SK-N-SH (cell line): ENCODE data around the gene CMTM1. TPM values are rescaled to one million over a fixed set of nuclear protein-coding genes. Genes with fewer than 3 reads are reported as not detected.

Experiments used
- CTCF ChIA-PET: fragments of 300-600, 350-600 bp; formaldehyde crosslinking; extraction: SDS; loops from one replicate; lab custom pipeline; 2021; lab: Yijun Ruan, JAX
- POLR2A ChIA-PET: fragments of 350-600 bp; sonication (Branson Sonifier 250); formaldehyde crosslinking; extraction: SDS; loops from one replicate; lab custom pipeline; 2020; ENCODE audit warnings: antibody characterized with exemption, inconsistent platforms; lab: Yijun Ruan, JAX
- DNase-seq: peaks from one replicate; pipeline ENCODE4 v3.0.0; 2012
- H2AFZ ChIP-seq: fragments of 200-600 bp; sonication (generic); 2 replicates; pipeline ENCODE4 v1.8.1; 2016; ENCODE audit warnings: antibody characterized with exemption, mild to moderate bottlenecking, low read depth
- H3F3A ChIP-seq: fragments of 200-600 bp; sonication (generic); replicated peaks from 2 replicates; pipeline ENCODE3; 2016; ENCODE audit warnings: antibody characterized with exemption, mild to moderate bottlenecking; ENCODE audit not compliant: insufficient read depth
- H3K27ac ChIP-seq, 2 experiments: fragments of 200-500 bp in 1 of 2; fragments of 200-600 bp in 1 of 2; sonication (Bioruptor generic) in 1 of 2; sonication (generic), shearing (Covaris generic) in 1 of 2; 2 replicates each; pipeline versions ENCODE4 v1.5.1 to v1.6.1; 2014 to 2016; ENCODE audit warnings: low read depth in 2 of 2, inconsistent platforms in 1 of 2, low read length in 1 of 2, mild to moderate bottlenecking in 1 of 2, mixed read lengths in 1 of 2
- H3K27me3 ChIP-seq: fragments of 200-600 bp; sonication (generic), shearing (Covaris generic); 2 replicates; pipeline ENCODE4 v1.6.1; 2016; ENCODE audit warnings: mixed run types; ENCODE audit not compliant: insufficient read depth
- H3K36me3 ChIP-seq, 2 experiments: fragments of 200-500 bp in 1 of 2; fragments of 200-600 bp in 1 of 2; sonication (Bioruptor generic) in 1 of 2; sonication (generic) in 1 of 2; replicated peaks in 1 of 2; 2 replicates each; pipeline versions ENCODE3 to v1.5.1; 2014 to 2016; ENCODE audit warnings: low read length in 1 of 2, mild to moderate bottlenecking in 1 of 2; ENCODE audit not compliant: insufficient read depth in 2 of 2, control insufficient read depth in 1 of 2
- H3K4me1 ChIP-seq, 2 experiments: fragments of 200-500 bp in 1 of 2; fragments of 200-600 bp in 1 of 2; sonication (Bioruptor generic) in 1 of 2; sonication (generic), shearing (Covaris generic) in 1 of 2; 2 replicates each; pipeline versions ENCODE4 v1.5.1 to v1.6.1; 2014 to 2016; ENCODE audit warnings: low read depth in 1 of 2, low read length in 1 of 2, mixed run types in 1 of 2; ENCODE audit not compliant: insufficient read depth in 2 of 2, control insufficient read depth in 1 of 2
- H3K4me2 ChIP-seq: fragments of 200-600 bp; sonication (generic), shearing (Covaris generic); 2 replicates; pipeline ENCODE4 v1.6.1; 2017; ENCODE audit warnings: mixed run types
- H3K4me3 ChIP-seq, 2 experiments: fragments of 200-500 bp in 1 of 2; fragments of 200-600 bp in 1 of 2; sonication (Bioruptor generic) in 1 of 2; sonication (generic), shearing (Covaris generic) in 1 of 2; 2 replicates each; pipeline versions ENCODE4 v1.5.1 to v1.8.1; 2014 to 2016; ENCODE audit warnings: low read depth in 2 of 2, inconsistent platforms in 1 of 2, low read length in 1 of 2, mild to moderate bottlenecking in 1 of 2, mixed read lengths in 1 of 2, moderate library complexity in 1 of 2
- H3K79me2 ChIP-seq: fragments of 200-600 bp; sonication (generic); 2 replicates; pipeline ENCODE4 v1.8.1; 2017; ENCODE audit warnings: mild to moderate bottlenecking; ENCODE audit not compliant: insufficient read depth
- H3K9ac ChIP-seq: fragments of 200-600 bp; sonication (generic); 2 replicates; pipeline ENCODE4 v1.6.1; 2017; ENCODE audit warnings: mixed run types
- H3K9me2 ChIP-seq: fragments of 200-600 bp; sonication (generic); 2 replicates; pipeline ENCODE4 v1.6.1; 2017; ENCODE audit warnings: mixed run types
- H3K9me3 ChIP-seq: fragments of 200-600 bp; sonication (generic); 2 replicates; pipeline ENCODE4 v1.6.1; 2017; ENCODE audit warnings: mixed run types, mild to moderate bottlenecking, moderate library complexity
- H4K20me1 ChIP-seq: fragments of 200-600 bp; sonication (generic); 2 replicates; pipeline ENCODE4 v1.6.1; 2017; ENCODE audit warnings: mild to moderate bottlenecking, mixed run types; ENCODE audit not compliant: insufficient read depth
- EZH2phosphoT487 ChIP-seq: fragments of 200-600 bp; sonication (generic); IDR thresholded peaks from 2 replicates; pipeline ENCODE4 v1.6.1; 2017; ENCODE audit warnings: low read depth, mixed run types, mild to moderate bottlenecking, antibody characterized with exemption, moderate library complexity, borderline replicate concordance
- FOXM1 ChIP-seq: IDR thresholded peaks from 2 replicates; pipeline ENCODE4 v1.4.0; 2012; ENCODE audit warnings: low read depth, mild to moderate bottlenecking
- GABPA ChIP-seq: IDR thresholded peaks from 2 replicates; pipeline ENCODE4 v1.4.0; 2012; ENCODE audit warnings: low read depth, mild to moderate bottlenecking
- JUND ChIP-seq: IDR thresholded peaks from 2 replicates; pipeline ENCODE4 v1.4.0; 2012
- MXI1 ChIP-seq: IDR thresholded peaks from 2 replicates; pipeline ENCODE4 v1.6.1; 2012; ENCODE audit warnings: mild to moderate bottlenecking, low read depth, low read length, improper control_type of control experiment
- NFIC ChIP-seq: IDR thresholded peaks from 2 replicates; pipeline ENCODE4 v1.4.0; 2012; ENCODE audit warnings: borderline replicate concordance
- NRF1 ChIP-seq: IDR thresholded peaks from 2 replicates; pipeline ENCODE4 v1.6.1; 2012; ENCODE audit warnings: low read depth, mild to moderate bottlenecking, low read length
- PBX3 ChIP-seq: IDR thresholded peaks from 2 replicates; pipeline ENCODE4; 2012
- REST ChIP-seq: IDR thresholded peaks from 2 replicates; pipeline ENCODE4 v1.6.1; 2012; ENCODE audit warnings: mild to moderate bottlenecking, low read depth, low read length, moderate library complexity
- RXRA ChIP-seq: IDR thresholded peaks from 2 replicates; pipeline ENCODE4 v1.4.0; 2012; ENCODE audit warnings: low read depth, mild to moderate bottlenecking, borderline replicate concordance
- SMC3 ChIP-seq: IDR thresholded peaks from 2 replicates; pipeline ENCODE4 v1.6.1; 2012; ENCODE audit warnings: low read depth, low read length, improper control_type of control experiment
- TCF12 ChIP-seq: IDR thresholded peaks from 2 replicates; pipeline ENCODE4 v1.4.0; 2012
- TEAD4 ChIP-seq: IDR thresholded peaks from 2 replicates; pipeline ENCODE4 v1.4.0; 2012; ENCODE audit warnings: mild to moderate bottlenecking, borderline replicate concordance; ENCODE audit not compliant: insufficient read depth
- USF1 ChIP-seq: IDR thresholded peaks from 2 replicates; pipeline ENCODE4 v1.4.0; 2012; ENCODE audit warnings: low read depth, borderline replicate concordance
- ZBTB33 ChIP-seq: IDR thresholded peaks from 2 replicates; pipeline ENCODE4 v1.4.0; 2012; ENCODE audit warnings: low read depth, borderline replicate concordance
- WGBS: methylation state at CpG from one replicate; pipeline ENCODE4 v1.1.6; 2017; ENCODE audit warnings: low lambda C conversion rate; 5-methylcytosine and 5-hydroxymethylcytosine counted together
- polyA plus RNA-seq, 3 experiments: library from polyadenylated mRNA; depleted of rRNA; stranded (reverse); fragments of >200 nt; gene quantifications; 2 replicates each; pipeline ENCODE4 v1.2.3, GENCODE V29; 2012

CMTM1 gene
- polyA plus RNA-seq, 1 of the 3 experiments (the other 2 are of a cell fraction) = 3.7 TPM

- ChIA-PET CTCF (interaction anchor here (1.5 kb wide), 1 partner anchor 9 kb away, joined by 3 read pairs; no protein-coding TSS in a partner anchor), POLR2A (no interaction called here)
- H2AFZ ChIP-seq = no peak overlapping the region
- no peaks in the 10 kb centered on the region for H3F3A ChIP-seq
- H3K9ac ChIP-seq = no peak overlapping the region
- no peaks in the 10 kb centered on the region for H4K20me1 ChIP-seq
- no peaks in the 10 kb centered on the region for H3K27me3 ChIP-seq
- peaks cover 5 to 27% of the 10 kb centered on the region in 2 experiments for H3K36me3 ChIP-seq
- no peak overlapping the region for H3K27ac ChIP-seq
- H3K4me2 ChIP-seq = no peak overlapping the region
- H3K79me2 ChIP-seq = no peaks in the 10 kb centered on the region
- no peaks in the 10 kb centered on the region for H3K9me3 ChIP-seq
- WGBS = 86% methylated on average over 6 of the region's 6 CpGs
- H3K4me1 ChIP-seq = no peaks in the 10 kb centered on the region
- no peaks in the 10 kb centered on the region for H3K9me2 ChIP-seq
- no peak overlapping the region for H3K4me3 ChIP-seq
- TF ChIP-seq EZH2phosphoT487 (no peak), GABPA (no peak), RXRA (no peak), USF1 (no peak), FOXM1 (no peak), SMC3 (no peak), PBX3 (no peak), TEAD4 (no peak), TCF12 (no peak), ZBTB33 (no peak), NFIC (no peak), REST (no peak), NRF1 (no peak), JUND (no peak), MXI1 (no peak)
- DNase-seq = no peak
These were observed 41.6 kb upstream of the CMTM1 start for GRCh38 chr16:66524601-66525164.
